Activated T-cell treated with anti-CD3 and anti-CD28 coated beads for 24 hours (primary cell): Measurements from ENCODE around the gene ARHGAP8.

Experiments used
- DNase-seq: peaks from one replicate; pipeline ENCODE4 v3.0.0-alpha.2; 2020; ENCODE audit warnings: low read depth

The ARHGAP8 gene

DNA sequence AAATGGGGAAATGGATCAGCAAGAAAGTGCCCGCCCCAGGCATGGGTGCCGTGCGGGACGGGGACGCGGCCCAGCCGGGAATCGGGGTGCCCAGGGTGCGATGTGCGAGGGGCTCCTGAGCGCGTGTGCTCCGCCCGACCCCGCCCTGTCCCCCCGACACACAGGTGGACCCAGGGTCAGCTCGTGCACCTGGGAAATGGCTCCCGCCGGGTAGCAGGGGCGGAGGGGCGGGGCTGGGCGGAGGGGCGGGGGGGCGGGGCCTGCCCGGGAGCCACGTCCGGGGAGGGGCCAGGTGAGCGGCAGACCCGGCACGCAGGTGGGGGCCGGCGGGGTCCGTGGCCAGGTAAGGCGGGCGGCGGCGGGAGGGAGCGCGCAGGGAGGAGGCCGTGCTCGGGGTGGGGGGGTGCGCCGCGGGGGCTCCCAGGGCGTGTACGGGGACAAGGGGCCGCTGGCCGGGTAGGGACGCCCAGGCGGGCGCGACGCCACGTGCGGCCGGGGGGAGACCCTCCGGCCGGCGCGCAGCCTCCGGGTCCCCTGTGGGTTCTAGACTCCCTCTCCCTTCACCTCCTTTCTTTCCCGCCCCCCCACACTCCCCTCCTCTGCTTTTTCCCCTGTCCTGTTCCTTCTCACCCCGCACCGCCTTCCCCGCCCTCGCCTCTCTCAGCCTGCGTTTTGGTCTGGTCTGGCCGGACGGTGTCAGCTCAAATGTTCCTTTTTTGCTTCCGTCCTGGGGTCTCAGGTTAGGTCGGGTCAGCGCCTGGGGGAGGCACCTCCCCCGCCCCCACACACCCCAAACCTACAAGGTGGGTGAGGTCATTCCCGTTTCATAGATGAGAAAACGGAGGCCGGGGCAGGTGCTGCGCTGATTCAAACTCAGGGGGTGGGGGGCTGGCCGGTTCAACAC is at the start of gene ARHGAP8:
TSS of gene ARHGAP8 (plus strand) at position 291 of the 904 bp plus-strand sequence. CDS start 33,953 bp downstream, outside the sequence.
- DNase-seq, result no peak

DNA sequence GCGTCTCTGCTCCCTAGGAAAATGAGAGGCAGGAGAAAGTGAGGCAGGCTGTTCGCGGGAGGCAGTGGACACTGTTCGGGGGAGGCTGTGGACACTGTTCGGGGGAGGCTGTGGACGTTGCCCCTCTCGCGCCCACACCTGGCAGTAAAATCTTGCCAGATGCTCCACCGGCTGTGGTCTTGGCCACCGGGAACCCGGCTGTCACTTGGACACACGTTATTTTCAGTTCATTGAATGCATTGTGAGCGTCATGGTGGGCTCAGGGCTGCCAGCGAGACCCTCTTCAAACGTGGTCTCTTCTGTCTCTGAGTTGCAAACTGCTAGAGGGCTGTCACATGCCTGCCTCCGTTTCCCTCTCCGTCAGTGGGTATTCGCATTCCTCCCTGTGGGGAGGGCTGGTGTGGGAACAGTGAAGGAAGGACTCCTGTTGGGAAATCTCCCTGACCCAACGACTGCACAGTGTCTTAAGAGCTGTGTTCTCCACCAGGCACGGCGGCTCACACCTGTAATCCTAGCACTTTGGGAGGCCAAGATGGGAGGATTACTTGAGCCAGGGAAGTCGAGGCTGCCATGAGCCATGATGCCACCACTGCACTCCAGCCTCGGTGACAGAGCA is 49.0 kb upstream of the ARHGAP8 start:
- no peak for DNase-seq

DNA sequence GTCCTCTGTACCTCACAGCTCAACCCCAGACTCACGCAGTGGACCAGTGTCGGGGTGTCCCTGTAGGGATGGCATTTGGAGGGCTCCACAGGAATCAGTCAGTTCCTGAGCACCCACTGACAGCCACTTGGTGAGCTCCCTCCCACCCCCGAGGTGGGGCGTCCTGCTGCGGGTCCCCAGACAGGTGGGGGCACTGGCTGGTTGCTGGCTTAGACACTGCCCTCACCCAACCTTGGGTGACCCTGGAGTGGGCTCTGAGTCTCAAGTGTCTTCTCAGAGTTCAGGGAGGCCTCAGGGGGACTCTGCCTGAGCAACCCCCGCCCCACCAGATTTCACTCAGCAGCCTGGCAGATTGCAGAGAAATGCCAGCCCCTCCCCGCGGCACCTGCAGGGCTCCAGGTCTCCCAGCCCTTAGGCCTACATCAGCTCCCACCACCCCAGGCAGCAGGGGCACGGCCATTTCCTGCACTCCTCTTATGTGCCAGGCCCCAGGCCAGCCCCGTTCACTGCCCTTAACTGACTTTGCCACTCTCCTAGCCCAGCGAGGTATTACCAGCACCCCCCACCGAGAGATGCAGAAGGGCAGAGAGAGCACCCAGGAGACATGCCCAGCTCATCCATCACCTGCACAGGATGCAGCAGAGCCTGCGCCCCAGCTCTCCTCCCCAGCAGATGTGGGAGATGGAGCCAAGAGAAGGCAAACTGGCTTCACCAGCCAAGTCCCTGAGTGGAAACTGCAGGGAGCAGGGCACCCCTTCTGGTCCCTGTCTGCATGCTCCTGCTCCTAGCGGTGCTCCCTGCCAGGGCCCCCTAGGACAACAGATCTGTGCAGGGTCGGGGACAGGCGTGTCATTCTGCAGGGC is 48.0 kb upstream of the ARHGAP8 start:
- DNase-seq, result no peak

DNA sequence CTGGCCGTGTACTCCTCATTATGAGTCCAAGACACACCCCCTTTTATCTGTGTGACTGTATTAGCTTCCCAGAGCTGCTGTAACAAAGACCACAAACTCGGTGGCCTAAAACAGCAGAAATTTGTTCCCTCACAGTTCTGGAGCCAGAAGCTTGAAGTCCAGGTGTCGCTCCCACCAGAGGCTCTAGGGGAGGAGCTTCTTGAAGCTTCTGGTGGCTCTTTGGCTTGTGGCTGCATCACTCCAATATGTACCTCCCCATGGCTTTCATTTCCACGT is 47.4 kb upstream of the ARHGAP8 start:
- DNase-seq, result no peak

DNA sequence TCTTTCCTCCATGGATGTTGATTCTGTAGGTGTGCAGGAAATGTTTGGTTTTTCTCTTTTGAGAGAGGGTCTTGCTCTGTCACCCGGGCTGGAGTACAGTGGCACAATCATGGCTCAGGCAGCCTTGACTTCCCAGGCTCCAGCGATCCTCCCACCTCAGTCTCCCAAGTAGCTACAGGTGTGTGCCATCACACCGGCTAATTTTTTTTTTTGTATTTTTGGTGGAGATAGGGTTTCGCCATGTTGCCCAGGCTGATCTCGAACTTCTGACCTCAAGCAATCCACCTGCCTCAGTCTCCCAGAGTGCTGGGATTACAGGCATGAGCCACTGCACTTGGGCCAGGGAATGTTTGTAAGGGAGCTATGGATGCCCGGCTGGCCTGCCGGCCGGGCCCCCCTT is 45.9 kb upstream of the ARHGAP8 start:
- DNase-seq, result no peak

DNA sequence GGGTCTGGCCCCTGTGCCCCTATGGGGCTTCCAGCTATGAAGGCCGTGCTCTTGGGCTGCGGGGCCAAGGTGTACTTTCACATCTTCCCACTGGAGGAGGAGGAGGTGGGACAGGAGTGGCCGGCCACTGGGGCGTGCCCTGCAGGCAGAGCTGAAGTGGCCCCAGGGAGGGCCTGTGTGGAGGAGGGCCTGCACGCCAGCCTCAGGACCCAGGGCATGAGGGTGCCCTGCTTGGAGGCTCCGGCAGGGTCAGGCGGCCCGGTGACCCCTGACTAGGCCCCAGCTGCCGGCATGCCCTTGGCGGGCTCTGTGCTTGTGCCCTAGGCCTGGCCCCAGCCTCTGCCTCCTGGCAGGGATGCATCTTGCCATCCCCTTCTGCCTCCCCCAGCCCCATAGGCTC is 45.2 kb upstream of the ARHGAP8 start:
- no peak for DNase-seq

DNA sequence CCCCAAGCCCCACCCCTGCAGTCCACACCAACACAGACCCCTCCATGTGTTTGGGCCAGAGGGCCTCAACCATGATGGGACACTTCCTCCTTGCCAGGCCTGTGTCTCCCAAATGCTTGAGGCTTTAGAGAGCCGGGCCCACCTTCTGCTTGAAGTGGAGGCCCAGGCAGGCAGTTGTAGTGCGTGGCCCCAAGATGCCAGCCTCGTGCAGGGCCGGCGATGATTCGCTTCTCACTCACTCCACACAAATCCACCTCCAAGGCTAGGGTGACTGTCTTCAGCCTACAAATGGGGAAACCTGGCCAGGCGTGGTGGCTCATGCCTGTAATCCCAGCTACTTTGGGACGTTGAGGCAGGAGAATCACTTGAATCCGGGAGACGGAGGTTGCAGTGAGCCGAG is 44.6 kb upstream of the ARHGAP8 start:
- DNase-seq, result no peak

DNA sequence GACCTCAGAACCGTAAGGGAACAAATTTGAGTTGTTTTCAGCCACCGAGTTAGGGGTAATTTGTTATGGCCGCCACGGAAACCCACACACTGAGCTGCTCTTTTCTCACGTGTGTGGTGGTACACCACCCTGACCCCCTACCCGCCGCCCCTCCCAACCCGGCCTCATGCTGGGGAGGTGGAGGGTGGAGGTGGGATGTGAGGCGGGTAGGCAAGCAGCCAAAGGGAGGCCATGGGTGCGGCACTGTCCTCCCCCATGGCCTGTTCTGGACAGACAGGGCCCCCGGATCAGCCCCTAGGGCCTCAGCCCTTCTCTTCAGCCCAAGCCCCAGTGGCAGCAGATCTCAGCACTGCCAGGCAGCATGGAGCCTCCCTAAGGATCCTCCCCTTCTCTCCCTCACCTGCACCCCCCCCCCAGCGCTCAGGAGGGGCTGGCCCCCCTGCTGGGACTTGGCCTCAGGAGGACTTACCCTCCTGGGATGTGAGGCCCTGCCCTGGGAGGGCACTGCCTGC is 42.4 kb upstream of the ARHGAP8 start:
- no peak for DNase-seq

DNA sequence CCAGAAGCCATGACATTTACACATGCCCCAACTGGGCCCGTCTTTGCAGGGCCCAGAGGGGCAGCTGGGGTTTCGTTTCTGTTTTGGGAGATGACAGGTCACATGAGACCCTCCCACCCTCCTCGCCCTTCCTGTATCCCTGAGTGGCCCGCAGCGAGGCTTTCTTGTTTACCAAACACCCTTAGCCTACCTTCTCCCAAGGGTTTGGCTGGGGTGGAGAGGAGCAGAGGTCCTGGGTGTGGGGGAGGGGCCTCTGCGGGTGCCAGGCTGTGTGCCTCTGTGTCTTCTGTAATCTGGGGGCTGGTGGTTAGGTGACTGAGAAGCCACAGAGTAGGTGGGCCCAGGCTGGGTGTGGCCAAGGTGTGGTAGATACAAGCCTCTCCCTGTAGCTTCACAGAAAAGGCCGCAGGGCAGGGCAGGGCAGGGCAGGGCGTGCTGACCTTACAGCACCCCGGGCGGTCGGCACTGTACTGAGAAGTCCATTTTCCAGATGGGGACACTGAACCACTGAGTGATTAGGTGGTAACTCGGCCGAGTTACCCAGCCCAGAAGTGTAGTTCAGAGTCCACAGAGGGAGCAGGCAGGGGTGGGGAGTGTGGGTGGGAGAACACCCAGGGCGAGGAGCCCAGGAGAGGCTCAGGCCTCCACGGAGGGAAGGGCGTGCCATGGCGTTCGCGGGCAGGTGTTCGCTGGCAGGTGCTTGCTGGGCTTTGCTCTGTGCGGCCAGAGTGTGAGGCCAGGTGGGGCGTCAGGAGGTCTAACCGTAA is 41.7 kb upstream of the ARHGAP8 start:
- DNase-seq, result no peak

DNA sequence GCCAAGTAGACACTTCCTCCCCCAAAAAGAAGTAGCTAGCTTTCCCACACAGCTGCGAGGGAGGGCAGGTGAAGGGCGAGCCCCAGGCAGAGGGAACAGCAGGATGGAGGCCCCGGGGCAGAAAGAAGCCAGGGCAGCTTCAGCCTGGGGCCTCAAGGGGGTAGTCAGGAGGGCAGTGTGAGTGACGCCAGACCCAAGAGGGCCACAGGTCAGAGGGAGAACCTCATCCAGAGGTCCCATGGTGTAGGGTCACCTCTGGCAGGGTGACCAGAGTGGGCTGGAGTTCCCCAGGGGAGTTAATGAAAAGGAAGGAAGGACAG is 41.2 kb upstream of the ARHGAP8 start:
- no peak for DNase-seq

DNA sequence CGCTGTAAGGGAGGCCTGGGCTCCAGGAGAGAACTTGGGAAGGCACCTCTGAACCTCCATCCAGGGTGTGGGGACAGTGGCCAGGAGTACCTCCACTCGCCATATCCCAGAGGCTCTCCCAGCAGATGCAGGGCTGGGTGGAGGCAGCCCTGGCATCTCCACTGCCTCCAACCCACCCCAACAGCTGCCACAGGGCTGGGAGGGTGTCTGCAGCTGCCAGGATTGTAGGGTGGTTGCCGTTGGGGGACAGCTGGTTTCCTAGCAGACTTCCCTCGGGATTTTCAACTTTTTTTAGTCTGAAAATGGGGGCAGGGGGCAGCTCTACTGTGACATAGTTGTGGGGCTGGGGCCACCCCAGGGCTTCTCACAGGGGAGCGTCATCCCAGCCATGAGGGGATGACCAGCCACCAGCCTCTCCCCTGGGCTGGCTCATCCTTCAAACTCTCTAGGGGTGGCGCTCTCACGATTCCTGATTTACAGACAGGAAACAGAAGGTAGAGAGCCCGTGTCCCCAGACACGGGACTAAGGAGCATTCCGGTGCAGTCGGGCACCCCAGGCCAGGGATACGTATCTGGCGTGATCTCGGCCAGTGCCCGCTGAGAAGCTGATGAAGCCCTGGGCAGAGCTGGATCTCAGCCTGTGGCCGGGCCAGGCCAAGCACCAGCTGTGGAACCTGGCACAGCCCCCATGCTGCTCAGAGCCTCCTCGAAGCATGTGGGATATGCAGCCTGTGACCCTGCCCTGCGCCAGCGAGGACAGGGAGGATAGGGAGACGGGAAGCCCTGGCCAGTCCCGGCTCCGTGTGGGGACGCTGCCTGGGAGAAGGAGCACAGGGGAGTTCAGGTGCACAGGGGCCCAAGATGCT is 40.5 kb upstream of the ARHGAP8 start:
- DNase-seq, result no peak

DNA sequence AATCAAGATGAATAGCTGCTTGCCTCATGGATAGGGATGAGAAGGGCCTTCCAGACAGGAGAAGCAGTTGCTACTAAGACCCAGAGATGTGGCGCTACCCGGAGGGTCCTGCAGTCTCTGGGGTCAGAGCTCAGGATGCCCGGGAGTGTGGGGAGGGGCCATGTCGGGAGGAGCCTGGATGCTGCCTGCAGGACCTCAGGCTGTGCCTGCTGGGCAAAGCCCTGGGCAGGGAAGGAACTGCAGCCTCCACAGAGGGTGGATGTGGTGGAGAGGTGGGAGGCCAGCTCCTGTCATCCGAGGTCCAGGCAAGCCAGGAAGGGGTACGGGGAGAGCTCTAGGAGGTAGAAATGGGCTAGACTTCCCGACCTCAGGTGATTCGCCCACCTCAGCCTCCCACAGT is 39.4 kb upstream of the ARHGAP8 start:
- DNase-seq, result no peak

DNA sequence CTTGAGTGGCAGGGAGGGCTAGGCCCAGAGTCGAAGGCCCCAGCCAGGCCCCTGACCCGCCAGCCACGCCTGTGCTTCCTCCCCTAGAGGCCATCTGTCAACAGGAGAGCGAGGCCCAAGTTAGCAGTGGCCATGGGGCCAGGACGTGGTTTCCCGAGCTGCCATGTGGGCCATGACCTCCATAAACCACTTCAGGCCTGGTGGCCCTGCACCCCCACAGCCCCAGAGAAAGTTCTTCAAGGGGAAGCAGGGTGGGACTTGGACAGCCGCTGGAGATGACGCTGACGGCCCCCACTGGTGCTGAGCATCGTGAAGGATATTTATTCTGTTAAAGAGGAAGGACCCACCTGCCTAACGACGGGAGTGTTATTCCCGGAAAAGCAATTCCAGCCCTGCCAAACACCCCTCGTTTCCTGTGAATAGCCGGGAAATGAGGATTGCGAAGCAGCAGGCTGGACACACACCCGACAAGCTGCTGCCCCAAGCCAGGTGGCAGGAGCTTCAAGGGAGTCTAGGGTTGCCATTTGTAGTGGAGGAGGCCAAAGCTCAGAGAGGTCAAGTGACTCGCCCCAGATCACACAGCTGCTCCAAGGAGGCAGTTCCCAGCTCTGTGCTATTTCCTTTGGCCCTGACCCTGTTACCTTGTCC is 37.5 kb upstream of the ARHGAP8 start:
- no peak for DNase-seq

DNA sequence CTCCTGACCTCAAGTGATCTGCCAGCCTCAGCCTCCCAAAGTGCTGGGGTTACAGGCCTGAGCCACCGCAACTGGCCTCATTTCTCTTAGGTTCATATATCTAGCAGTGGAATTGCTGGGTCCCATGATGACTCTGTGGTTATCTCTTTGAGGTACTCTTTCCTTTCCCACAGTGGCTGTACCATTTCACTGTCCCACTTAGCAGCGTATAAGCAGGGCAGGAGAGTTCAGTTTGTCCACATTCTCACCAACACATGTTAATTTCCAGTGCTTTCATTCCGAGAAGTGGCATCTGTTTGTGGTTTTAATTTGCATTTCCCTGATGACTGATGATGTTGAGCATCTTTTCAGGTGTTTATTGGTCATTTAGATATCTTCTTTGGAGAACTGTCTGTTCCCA is 34.0 kb upstream of the ARHGAP8 start:
- no peak for DNase-seq

DNA sequence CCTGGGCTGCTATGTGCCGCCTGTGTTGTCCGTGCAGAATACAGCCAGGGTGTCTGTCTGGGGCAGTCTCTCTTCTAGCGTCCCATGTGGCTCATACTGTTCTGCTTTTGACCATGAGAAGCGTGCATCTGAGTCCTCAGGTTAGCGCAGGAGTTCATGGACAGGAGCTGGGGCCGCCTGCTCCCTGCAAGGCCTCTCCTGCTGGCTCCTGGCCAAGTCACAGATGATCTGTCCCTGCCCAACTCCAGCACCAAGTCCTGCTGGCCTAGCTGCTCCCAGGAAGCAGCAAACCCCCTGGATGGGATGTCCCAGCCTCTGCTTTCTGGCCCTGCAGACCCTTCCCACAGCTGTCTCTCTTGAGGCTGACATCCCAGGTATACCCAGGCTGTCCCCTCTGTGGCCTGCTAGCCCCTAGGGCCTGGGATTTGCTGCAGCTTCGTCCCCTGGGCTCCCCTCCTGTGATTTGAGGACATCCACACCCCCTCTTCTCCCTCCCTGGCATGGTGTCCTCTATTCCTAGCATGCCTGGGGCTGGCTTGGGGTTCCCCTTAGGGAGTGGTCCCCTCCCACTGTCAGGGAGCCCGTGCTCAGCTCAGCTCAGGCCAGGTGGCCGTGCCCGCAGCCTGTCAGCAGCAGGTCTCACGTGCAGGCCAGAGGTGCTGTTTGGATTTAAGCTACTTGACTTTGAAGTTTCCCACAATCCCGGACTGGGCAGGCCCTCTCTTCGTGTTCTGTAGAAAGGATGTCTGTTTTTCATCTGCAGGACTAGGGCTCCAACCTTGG is 32.6 kb upstream of the ARHGAP8 start:
- no peak for DNase-seq

DNA sequence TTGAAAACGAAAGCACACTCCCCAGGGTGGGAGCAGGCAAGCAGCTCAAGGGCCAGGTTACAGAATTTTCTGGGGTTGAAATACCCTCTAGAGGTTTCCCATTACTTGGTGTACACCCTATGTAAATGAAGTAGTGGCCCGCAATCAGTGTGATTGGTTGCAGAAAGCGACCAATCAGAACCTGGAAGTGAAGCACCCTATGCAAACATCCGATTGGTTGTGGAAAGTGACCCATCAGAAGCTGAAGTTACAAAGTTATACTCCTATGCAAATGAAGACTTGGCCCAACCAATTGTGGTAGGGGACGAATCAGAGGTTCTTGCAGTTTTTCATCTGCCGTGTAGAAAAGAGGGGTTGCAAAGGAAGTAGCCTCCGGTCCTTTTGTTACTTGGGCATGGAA is 31.2 kb upstream of the ARHGAP8 start:
- DNase-seq, result no peak

DNA sequence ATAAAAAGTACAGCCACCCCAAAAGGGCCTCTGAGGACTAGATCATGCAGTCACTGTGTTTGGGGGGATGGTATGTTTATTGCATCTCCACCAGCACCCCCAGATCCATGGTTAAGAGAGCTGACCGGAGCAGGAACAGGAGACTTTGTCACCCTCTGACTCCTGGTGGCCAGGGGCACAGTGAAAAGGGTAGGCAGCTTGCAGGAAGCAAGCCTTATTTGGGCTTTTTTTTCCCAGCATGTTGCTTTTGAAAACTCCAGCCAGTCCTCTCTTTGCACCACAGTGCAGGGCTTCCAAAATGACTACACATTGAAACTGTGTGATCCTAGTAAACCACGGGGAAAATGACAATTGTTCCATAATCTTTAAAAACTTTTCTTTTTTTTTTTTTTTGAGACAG is 29.8 kb upstream of the ARHGAP8 start:
- DNase-seq, result no peak

DNA sequence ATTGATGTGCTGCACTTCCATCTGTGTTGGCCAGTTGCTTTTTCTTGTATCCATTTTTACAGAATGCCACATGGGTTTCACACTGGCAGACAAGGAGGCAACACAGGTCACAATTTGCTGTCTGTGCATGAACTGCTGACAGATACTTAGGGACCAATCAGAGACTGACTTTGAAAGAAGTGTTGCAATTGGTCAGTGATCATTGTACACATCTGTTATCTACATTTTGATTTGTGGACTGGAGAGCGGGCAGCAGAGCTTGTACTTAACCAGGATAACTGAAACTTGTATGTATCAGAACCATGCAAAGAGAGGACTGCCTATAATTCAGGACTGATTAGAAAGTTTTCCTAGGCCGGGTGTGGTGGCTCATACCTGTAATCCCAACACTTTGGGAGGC is 28.6 kb upstream of the ARHGAP8 start:
- no peak for DNase-seq

DNA sequence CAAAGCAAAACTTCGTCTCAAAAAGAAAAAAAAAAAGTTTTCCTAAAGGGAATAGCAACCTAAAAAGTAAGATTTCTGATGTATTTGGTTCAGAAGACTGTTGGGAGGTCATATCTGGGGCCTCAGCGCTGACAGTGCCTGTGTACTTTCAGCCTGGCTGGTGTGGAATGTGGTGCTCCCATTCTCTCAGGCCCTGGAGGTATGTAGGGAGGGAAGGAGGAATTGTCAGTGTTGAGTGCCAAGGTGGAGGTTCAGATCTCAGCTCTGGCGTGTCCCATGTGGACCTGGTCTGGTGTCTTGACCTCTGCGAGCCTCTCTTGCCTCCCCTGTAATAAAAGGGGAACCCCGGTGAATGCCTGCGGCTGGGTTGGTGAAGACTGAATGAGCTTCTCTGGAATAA is 28.0 kb upstream of the ARHGAP8 start:
- no peak for DNase-seq

DNA sequence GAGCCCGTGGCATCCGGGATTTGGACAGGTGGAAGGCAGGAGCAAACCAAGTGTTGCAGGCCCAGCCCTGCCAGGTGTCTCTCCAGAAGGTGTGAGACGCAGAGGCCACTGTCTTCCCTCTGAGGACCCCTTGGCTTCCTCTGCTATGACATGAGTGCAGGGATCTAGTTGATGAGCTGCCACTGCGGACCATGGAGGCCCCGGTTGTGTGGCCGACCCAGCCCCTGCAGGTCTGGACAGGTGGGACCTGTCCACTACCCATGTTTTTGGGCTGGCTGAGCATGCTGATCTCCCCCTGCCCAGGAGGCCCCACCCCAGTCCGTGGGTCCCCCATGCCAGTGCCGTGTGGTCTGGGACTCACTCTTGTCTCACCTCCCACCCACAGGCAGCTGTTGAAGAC is 27.5 kb upstream of the ARHGAP8 start:
- no peak for DNase-seq
